Measurements from ENCODE around the gene POLR3GL.
A peak's percentile ranks its signal among the peaks of the same experiment; 100 is the strongest.

Gene POLR3GL

DNA sequence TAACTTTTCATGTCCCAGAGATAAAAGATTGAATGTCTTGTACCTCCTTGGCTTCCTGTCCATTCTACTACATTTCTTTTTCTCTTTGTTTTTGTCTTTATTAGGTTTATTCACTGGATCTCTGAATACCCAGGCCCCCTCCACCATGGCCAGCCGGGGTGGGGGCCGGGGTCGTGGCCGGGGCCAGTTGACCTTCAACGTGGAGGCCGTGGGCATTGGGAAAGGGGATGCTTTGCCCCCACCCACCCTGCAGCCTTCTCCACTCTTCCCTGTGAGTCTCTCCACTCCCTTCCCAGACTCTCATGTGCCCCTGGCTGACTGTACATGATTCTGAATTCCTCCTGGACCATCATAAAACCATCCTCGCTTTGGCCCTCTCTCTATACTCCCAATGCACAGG is 10.2 kb downstream of the POLR3GL start:
- Histone ChIP-seq H3K27ac (no peak overlapping the region), H3K9ac (no peak overlapping the region; a peak in 1 of 22 replicates), H4K20me1 (no peaks in the 10 kb centered on the region), H3K9me3 (replicated peaks in 1 of 11) (no peaks in the 10 kb centered on the region), H3K27me3 (no peaks in the 10 kb centered on the region), H3K4me2 (no peak overlapping the region), H3K36me3 (no peaks in the 10 kb centered on the region; a peak in 1 of 22 replicates), H3K4me3 (no peak overlapping the region), H3K4me1 (peaks cover 24 to 29% (median 27%) of the 10 kb centered on the region in 10 experiments)
- no peak for TF ChIP-seq Cebpa-rat (IDR thresholded peaks at IDR 0.05)

DNA sequence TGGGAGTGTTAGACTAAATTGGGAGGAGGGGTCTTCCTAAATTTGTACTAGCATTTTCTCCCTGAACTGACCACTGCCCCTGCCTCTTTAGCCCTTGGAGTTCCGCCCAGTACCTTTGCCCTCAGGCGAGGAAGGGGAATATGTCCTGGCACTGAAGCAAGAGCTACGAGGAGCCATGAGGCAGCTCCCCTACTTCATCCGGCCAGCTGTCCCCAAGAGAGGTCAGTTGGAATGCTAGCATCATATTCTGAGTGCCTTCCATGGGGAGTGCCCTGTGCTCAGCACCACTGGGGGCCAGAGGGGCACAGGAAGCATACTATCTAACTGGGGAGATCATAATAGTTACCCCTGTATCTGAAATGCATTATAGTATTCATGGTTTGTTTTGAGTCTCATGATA is 10.7 kb downstream of the POLR3GL start:
- Histone ChIP-seq H3K9me3 (replicated peaks in 1 of 11) (no peaks in the 10 kb centered on the region), H3K4me1 (peaks cover 29 to 34% (median 32%) of the 10 kb centered on the region in 10 experiments), H3K36me3 (no peaks in the 10 kb centered on the region; a peak in 1 of 22 replicates), H3K27ac (no peak overlapping the region), H3K27me3 (no peaks in the 10 kb centered on the region), H4K20me1 (no peaks in the 10 kb centered on the region), H3K4me3 (no peak overlapping the region), H3K4me2 (no peak overlapping the region), H3K9ac (0 out of 22 replicates have a peak overlapping the region, but pooled peaks of 1 of the 11 experiments have one; percentile 27)
- no peak for TF ChIP-seq Cebpa-rat (IDR thresholded peaks at IDR 0.05)

GRCh38 chr1:145977016-145977415 is 12.5 kb downstream of the POLR3GL start:
- Histone ChIP-seq H3K27me3 (no peaks in the 10 kb centered on the region), H3K9me3 (replicated peaks in 1 of 11) (no peaks in the 10 kb centered on the region), H3K9ac (peak overlapping the region in 9 of 11 experiments; percentile 8 to 80 (median 74); a peak in 13 of 22 replicates), H4K20me1 (no peaks in the 10 kb centered on the region), H3K4me1 (peaks cover 42 to 52% (median 49%) of the 10 kb centered on the region in 10 experiments), H3K36me3 (no peaks in the 10 kb centered on the region; a peak in 1 of 22 replicates), H3K4me2 (peak overlapping the region; percentile 71 to 96 (median 86)), H3K27ac (peak overlapping the region in 6 of 11 experiments; percentile 35 to 95 (median 90); a peak in 8 of 22 replicates), H3K4me3 (no peak overlapping the region)
- no peak for TF ChIP-seq Cebpa-rat (IDR thresholded peaks at IDR 0.05)

DNA sequence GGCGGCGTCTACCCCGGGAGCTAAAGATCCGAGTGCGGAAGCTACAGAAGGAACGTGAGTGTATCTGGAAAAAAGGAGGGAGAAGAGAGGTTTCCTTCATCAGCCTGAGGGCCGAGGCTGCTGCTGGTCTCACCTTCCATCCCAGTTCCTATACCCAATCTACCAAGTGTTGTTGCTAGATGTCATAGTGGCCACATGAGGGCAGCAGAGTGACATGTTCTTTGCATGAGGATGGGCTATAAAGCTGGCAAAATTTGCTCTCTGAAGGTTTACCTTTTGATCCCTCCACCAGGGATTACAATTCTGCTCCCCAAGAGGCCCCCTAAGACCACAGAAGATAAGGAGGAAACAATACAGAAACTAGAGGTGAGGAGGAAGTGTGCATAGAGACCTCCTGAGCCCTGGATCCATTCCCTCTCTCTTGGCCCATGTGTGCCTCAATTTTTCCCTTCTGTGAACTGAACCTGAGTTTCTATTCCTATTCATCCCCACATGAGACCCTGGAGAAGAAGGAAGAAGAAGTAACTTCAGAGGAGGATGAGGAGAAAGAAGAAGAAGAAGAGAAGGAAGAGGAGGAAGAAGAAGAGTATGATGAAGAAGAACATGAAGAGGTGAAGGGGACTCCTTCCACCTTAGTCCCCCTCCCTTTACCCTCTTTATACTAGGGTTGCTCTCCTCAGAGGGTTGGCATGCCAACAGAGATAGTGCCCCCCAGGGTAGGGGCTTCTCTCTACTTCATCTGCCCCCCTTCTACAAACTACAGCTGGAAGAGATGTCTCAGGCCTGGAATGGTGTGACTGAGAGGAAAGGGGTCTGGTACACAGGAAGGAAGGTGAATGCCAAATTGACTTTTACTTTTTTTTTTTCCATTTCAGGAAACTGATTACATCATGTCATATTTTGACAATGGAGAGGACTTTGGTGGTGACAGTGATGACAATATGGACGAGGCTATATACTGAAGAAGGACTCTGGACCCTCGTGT is 13.3 kb downstream of the POLR3GL start:
- no peaks in the 10 kb centered on the region for H3K9me3 ChIP-seq (replicated peaks in 1 of 11)
- H3K36me3 ChIP-seq, result no peaks in the 10 kb centered on the region; a peak in 1 of 22 replicates
- H3K9ac ChIP-seq, result peak overlapping the region; percentile 64 to 80 (median 78)
- TF ChIP-seq Cebpa-rat (IDR thresholded peaks at IDR 0.05), result no peak
- H3K4me3 ChIP-seq, result peak overlapping the region in 4 of 10 experiments; percentile 36 to 56 (median 46); a peak in 7 of 20 replicates
- no peaks in the 10 kb centered on the region for H4K20me1 ChIP-seq
- H3K4me2 ChIP-seq, result peak overlapping the region; percentile 71 to 96 (median 87)
- no peaks in the 10 kb centered on the region for H3K27me3 ChIP-seq
- H3K4me1 ChIP-seq, result peaks cover 42 to 57% (median 55%) of the 10 kb centered on the region in 10 experiments
- H3K27ac ChIP-seq, result peak overlapping the region; percentile 63 to 95 (median 91)

DNA sequence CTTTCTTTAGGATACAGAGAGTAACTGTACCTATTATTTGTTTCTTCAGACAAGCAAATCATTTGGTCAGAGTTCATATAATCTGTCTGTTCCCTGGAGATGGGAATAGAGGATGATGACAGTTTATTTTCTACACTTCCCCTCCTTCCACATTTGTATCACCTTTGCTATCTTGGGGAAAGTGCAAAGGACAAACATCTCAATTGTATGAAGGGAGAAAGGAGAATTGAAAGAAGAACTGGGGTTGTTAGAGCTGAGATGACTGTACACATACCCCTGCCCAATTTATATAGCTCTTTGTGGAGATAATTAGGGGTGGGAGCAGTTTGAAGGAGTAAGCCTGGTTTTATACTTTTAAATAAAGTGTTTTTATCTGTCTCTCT is 14.0 kb downstream of the POLR3GL start:
- peak overlapping the region in 7 of 10 experiments; percentile 26 to 56 (median 36); a peak in 13 of 20 replicates for H3K4me3 ChIP-seq

DNA sequence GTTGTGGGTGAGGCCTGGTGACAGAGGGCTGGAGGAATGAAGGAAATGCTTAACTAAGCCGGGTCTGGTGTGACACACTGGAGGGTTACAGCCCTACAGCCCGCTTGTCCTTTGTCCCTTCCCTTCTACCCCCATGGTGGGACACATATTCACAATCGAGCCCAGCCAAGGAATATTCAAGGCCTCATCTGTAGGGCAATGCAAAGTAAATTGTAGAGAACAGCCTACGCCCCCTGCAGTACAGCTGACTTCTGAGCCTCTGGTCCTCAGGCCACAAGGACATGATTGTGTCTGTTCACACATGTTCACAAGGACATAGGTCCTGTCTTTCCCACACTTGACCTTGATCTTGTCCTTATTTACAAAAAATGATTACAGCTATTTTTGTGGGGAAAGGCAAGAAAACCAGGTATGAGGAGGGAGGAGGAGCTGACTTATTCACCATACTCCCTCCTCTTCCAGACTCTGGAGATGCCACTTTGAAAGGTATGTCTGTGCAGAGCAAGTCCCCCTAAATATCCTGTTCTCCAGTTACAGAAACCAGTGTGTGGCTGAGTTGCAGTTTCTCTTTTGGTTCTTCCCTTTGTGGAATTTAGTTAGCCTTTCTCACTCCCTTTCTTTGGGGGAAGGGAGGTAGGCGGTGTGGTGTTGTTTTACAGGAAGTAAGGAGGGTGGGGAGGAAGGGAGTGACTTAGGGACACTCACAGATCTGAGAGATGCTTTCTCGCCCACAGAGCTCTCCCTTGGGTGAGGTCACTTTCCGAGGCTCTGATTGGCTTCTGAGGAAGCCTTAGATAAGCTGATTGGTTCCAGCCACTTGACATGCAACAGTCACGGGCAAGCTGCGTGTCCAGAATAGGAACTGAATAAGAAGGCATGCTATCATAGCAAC is 14.6 kb downstream of the POLR3GL start:
- Histone ChIP-seq H3K27ac (peak overlapping the region; percentile 84 to 95 (median 91)), H3K27me3 (no peaks in the 10 kb centered on the region), H3K9me3 (replicated peaks in 1 of 11) (no peaks in the 10 kb centered on the region), H3K4me3 (peak overlapping the region in 9 of 10 experiments; percentile 26 to 56 (median 40); a peak in 18 of 20 replicates), H3K4me2 (peak overlapping the region; percentile 78 to 96 (median 87)), H4K20me1 (no peaks in the 10 kb centered on the region), H3K36me3 (no peaks in the 10 kb centered on the region; a peak in 1 of 22 replicates), H3K9ac (peak overlapping the region; percentile 69 to 80 (median 78)), H3K4me1 (peaks cover 46 to 70% (median 63%) of the 10 kb centered on the region in 10 experiments)
- TF ChIP-seq Cebpa-rat (IDR thresholded peaks at IDR 0.05), result no peak

More for the DNA sequence above, 14.0 kb downstream of the POLR3GL start:
- H3K4me2 ChIP-seq, result peak overlapping the region; percentile 71 to 96 (median 87)
- no peak for TF ChIP-seq Cebpa-rat (IDR thresholded peaks at IDR 0.05)
- H4K20me1 ChIP-seq, result no peaks in the 10 kb centered on the region
- peak overlapping the region; percentile 63 to 95 (median 91) for H3K27ac ChIP-seq
- peaks cover 46 to 64% (median 60%) of the 10 kb centered on the region in 10 experiments for H3K4me1 ChIP-seq
- H3K36me3 ChIP-seq, result no peaks in the 10 kb centered on the region; a peak in 1 of 22 replicates
- no peaks in the 10 kb centered on the region for H3K9me3 ChIP-seq (replicated peaks in 1 of 11)
- H3K9ac ChIP-seq, result peak overlapping the region; percentile 64 to 80 (median 78)
- no peaks in the 10 kb centered on the region for H3K27me3 ChIP-seq

DNA sequence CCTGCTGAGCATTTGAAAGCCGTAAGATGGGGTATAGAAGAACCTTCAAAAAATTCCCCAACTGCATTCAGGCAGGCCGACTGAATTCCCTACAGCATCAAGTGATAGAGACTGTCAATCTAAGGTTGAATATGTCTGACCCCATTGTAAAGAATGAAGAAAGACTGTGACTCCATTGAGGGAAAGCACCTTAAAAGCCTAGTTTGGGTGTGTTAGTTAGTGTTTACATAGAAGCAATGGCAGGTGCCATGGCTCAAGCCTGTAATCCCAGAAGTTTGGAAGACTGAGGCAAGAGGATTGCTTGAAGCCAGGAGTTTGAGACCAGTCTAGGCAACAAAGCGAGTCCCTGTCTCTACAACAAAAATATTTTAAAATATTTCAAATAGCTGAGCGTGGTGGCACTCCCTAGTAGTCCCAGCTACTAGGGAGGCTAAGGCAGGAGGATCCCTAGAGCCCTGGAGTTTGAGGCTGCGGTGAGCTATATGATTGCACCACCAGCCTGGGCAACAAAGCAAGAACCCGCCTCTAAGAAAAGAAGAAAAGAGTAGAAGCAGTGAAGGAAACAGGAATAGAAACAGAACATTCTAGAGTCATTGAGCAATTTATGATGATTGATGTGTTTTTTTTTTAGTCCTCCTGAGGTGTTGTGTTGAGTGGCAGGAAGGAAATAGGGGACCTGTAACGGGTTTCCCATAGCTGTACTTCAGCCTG is 15.4 kb downstream of the POLR3GL start:
- Histone ChIP-seq H3K4me3 (peak overlapping the region in 7 of 10 experiments; percentile 5 to 39 (median 13); a peak in 5 of 20 replicates), H3K4me1 (peaks cover 46 to 78% (median 66%) of the 10 kb centered on the region in 10 experiments), H3K9me3 (replicated peaks in 1 of 11) (no peaks in the 10 kb centered on the region), H3K9ac (peak overlapping the region; percentile 66 to 80 (median 78)), H4K20me1 (no peaks in the 10 kb centered on the region), H3K36me3 (no peaks in the 10 kb centered on the region; a peak in 1 of 22 replicates), H3K27ac (peak overlapping the region; percentile 84 to 95 (median 91)), H3K4me2 (peak overlapping the region; percentile 78 to 96 (median 87)), H3K27me3 (no peaks in the 10 kb centered on the region)
- TF ChIP-seq Cebpa-rat (IDR thresholded peaks at IDR 0.05), result peak; percentile 67 to 94 (median 90)

DNA sequence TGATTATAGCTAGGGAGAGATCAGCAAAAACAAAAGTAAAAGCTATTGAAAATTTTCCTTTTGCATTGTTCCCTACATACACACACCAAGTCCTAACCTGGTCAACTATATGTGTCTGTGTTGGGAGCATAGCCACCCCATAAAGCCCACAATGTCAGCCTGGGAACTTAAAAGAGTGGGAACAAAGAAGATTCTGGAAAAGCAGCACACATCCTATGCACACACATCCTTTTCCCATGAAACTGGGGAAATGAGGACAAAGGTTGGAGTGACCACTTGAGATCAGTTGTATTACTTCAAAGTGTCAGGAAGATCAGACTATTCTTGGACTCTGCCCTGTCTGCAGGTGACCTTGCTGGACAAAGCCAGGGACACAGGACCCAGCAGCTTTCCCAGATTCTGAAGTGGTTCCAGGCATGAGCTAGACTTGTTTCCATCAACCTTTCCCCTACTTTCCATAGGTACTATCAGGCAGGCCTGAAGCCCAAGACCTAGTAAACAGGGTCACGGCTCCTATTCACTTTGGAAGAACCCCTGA is 16.0 kb downstream of the POLR3GL start:
- H3K36me3 ChIP-seq, result no peaks in the 10 kb centered on the region
- peak overlapping the region in 6 of 10 experiments; percentile 4 to 39 (median 8); a peak in 2 of 20 replicates for H3K4me3 ChIP-seq
- TF ChIP-seq Cebpa-rat (IDR thresholded peaks at IDR 0.05), result peak in 2 of 11 experiments; percentile 8 to 10; a peak in 1 of 22 replicates
- H3K4me2 ChIP-seq, result peak overlapping the region; percentile 78 to 96 (median 87)
- peaks cover 46 to 84% (median 72%) of the 10 kb centered on the region in 10 experiments for H3K4me1 ChIP-seq
- H3K27me3 ChIP-seq, result no peaks in the 10 kb centered on the region
- H3K27ac ChIP-seq, result peak overlapping the region; percentile 84 to 95 (median 91)
- no peaks in the 10 kb centered on the region for H4K20me1 ChIP-seq
- H3K9me3 ChIP-seq (replicated peaks in 1 of 11), result no peaks in the 10 kb centered on the region
- H3K9ac ChIP-seq, result peak overlapping the region; percentile 66 to 80 (median 78)
